Measurements from ENCODE around the gene RBM44.
"Not testable (repeated sequence)": the region's sequence is repeated elsewhere in the genome, so short reads cannot be mapped to it uniquely, and the experiment has no call there.

The RBM44 gene

DNA sequence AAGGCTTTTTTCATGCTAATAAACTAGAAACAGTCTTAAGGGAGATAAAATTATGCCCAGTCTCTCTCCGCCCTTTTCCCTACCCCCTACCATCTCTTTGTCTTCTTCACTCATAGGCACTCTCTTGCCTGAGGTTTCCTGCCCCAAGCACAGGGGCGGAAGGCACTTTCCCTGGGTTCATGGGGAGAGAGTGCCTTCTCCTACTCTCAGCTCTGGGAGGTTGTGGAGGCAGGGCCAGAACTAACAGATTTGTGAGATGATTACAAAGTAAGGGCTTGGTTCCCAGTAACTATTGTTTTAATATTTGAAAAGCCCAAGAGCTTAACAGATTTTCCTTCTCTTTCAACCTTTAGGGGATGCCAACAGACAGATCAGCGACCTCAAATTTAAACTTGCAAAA, 26.1 kb upstream of the RBM44 start:
- Histone ChIP-seq H3K9me3 (replicated peaks in 1 of 11) (peaks cover 0 to 20% (median 17%) of the 10 kb centered on the region in 11 experiments; a peak in 17 of 22 replicates), H4K20me1 (peaks cover 10 to 43% (median 25%) of the 10 kb centered on the region in 11 experiments; a peak in 16 of 22 replicates), H3K27ac (no peak overlapping the region), H3K4me3 (no peak overlapping the region), H3K27me3 (no peaks in the 10 kb centered on the region), H3K4me2 (no peak overlapping the region), H3K36me3 (peaks cover 76 to 96% (median 92%) of the 10 kb centered on the region in 11 experiments), H3K9ac (0 out of 22 replicates have a peak overlapping the region, but pooled peaks of 1 of the 11 experiments have one; percentile 1), H3K4me1 (no peaks in the 10 kb centered on the region)
- TF ChIP-seq Cebpa-rat (IDR thresholded peaks at IDR 0.05): no peak

DNA sequence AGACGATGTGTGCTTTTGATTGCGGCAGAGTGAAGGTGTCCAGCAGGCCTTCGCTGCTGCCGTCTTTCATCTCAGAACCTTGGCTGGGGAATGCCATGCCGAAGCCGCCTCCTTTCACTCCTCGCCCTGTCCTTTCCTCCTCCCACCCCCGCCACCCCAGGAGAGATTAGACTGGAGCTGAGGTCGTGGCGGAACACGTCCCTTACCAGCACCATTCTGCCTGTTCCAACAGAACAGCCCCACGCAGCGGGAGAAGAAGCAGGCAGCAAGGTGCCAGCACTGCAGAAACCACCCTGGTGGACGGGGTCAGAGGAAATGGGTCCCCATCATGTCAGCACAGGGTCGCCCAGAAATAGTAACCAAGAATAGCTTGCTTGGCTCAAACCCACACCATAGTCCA, 24.8 kb upstream of the RBM44 start:
- Histone ChIP-seq H3K4me2 (no peak overlapping the region), H3K27ac (no peak overlapping the region), H3K36me3 (peaks cover 87 to 100% (median 97%) of the 10 kb centered on the region in 11 experiments), H3K4me3 (no peak overlapping the region), H3K9me3 (replicated peaks in 1 of 11) (peaks cover 0 to 28% (median 20%) of the 10 kb centered on the region in 11 experiments; a peak in 17 of 22 replicates), H3K27me3 (no peaks in the 10 kb centered on the region), H3K4me1 (peaks cover 1 to 11% (median 9%) of the 10 kb centered on the region in 10 experiments), H4K20me1 (peaks cover 16 to 54% (median 33%) of the 10 kb centered on the region in 11 experiments; a peak in 20 of 22 replicates), H3K9ac (no peak overlapping the region)
- TF ChIP-seq Cebpa-rat (IDR thresholded peaks at IDR 0.05): no peak

DNA sequence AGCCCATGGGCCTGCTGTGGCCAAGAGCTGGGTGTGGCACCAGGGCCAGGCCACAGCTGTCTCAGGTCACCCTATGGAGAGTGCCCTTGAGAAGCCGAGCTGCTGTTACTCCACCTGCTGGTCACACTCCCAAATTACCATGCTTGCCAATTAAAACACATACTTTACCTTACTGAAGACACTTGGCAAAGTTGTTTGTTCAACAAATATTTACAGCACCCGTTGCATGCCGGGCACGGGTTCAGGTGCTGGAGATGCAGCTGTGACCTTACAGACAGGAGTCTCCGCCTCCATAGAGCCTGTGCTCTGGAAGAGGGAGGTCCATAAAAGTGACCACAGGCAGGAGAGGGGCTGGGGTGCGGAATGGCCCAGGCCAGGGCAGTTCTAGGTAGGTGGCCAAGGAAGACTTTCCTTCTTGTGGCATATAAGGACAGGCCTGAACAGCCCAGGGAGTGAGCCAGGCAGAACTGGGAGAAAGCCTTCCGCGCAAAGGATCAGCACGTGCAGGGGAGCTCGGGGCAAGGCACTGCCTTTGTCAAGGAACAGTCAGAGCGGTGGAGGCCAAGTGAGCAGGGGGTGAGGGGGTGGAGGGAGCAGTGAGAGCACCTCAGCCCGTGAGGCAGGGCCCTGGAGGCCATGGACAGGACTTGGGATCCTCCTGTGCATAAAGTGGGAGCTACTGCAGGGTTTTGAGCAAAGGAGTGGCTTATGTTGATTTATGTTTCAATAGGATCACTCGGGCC, 23.6 kb upstream of the RBM44 start:
- peaks cover 23 to 54% (median 33%) of the 10 kb centered on the region in 11 experiments; a peak in 20 of 22 replicates for H4K20me1 ChIP-seq
- H3K27ac ChIP-seq: no peak overlapping the region
- no peak overlapping the region for H3K9ac ChIP-seq
- H3K4me1 ChIP-seq: peaks cover 11 to 23% (median 20%) of the 10 kb centered on the region in 10 experiments
- H3K4me3 ChIP-seq: no peak overlapping the region
- no peak overlapping the region for H3K4me2 ChIP-seq
- peaks cover 75 to 100% (median 92%) of the 10 kb centered on the region in 11 experiments for H3K36me3 ChIP-seq
- no peak for TF ChIP-seq Cebpa-rat (IDR thresholded peaks at IDR 0.05)
- no peaks in the 10 kb centered on the region for H3K27me3 ChIP-seq
- H3K9me3 ChIP-seq (replicated peaks in 1 of 11): peaks cover 0 to 28% (median 20%) of the 10 kb centered on the region in 11 experiments; a peak in 17 of 22 replicates

DNA sequence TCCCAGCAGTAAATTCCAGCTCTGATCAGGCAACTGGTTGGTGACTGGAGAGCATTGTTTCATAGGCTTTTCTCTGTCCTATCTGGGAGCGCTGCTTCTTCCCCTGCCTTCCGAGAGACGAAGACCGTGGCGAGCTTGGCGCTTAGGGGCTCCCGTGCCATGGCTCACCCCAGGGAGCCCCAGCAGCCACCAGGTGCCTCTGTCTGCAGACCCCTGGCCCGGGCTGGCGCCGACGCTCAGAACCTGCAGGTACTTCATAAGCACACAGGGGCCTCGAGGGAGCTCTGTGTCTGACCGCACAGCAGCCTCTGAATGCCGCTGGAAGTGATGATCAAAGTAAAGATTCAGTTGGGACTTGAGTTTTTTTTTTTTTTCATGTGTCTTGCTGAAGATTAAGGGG, 19.1 kb upstream of the RBM44 start:
- peaks cover 10 to 54% (median 45%) of the 10 kb centered on the region in 11 experiments for H3K9me3 ChIP-seq (replicated peaks in 1 of 11)
- peaks cover 71 to 87% (median 82%) of the 10 kb centered on the region in 11 experiments for H3K36me3 ChIP-seq
- H3K9ac ChIP-seq: peak overlapping the region in 6 of 11 experiments; percentile 3 to 40 (median 32); a peak in 5 of 22 replicates
- no peak for TF ChIP-seq Cebpa-rat (IDR thresholded peaks at IDR 0.05)
- peak overlapping the region; percentile 8 to 86 (median 75) for H3K4me2 ChIP-seq
- H3K4me1 ChIP-seq: peaks cover 11 to 32% (median 29%) of the 10 kb centered on the region in 10 experiments
- H3K27ac ChIP-seq: peak overlapping the region in 3 of 11 experiments; percentile 10 to 31 (median 11); a peak in 3 of 22 replicates
- H4K20me1 ChIP-seq: peaks cover 21 to 59% (median 34%) of the 10 kb centered on the region in 11 experiments; a peak in 20 of 22 replicates
- H3K4me3 ChIP-seq: no peak overlapping the region; a peak in 1 of 20 replicates
- no peaks in the 10 kb centered on the region for H3K27me3 ChIP-seq

DNA sequence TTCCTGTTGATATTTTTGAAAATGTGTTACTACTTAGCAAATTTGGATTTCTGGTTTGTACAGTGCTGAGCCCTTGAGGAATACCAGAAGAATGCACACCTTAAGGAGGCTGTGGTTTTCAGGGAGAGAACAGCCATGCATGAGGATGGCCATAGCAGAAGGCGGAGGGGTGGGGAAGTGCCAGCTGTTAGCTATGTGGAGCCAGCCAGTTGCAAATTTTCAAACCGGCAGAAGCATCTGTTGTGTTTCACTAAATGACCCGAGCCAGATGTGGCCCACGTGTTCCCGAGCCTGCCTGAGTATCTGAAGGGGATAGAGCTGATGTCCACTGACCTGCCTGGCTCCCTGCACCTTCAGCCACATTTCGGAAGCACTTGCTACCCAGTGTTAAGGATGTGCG, 16.4 kb upstream of the RBM44 start:
- Histone ChIP-seq H3K36me3 (peaks cover 70 to 85% (median 80%) of the 10 kb centered on the region in 11 experiments), H4K20me1 (peaks cover 16 to 38% (median 26%) of the 10 kb centered on the region in 11 experiments; a peak in 20 of 22 replicates)
- no peak for TF ChIP-seq Cebpa-rat (IDR thresholded peaks at IDR 0.05)

DNA sequence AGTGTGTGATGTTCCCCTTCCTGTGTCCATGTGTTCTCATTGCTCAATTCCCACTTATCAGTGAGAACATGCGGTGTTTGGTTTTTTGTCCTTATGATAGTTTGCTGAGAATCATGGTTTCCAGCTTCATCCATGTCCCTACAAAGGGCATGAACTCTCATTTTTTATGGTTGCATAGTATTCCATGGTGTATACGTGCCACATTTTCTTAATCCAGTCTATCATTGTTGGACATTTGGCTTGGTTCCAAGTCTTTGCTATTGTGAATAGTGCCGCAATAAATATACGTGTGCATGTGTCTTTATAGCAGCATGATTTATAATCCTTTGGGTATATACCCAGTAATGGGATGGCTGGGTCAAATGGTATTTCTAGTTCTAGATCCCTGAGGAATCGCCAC, 14.9 kb upstream of the RBM44 start:
- H3K4me3 ChIP-seq: not testable (repeated sequence)

More for the DNA sequence above, 16.4 kb upstream of the RBM44 start:
- H3K9me3 ChIP-seq (replicated peaks in 1 of 11): peaks cover 36 to 66% (median 57%) of the 10 kb centered on the region in 11 experiments
- no peak overlapping the region for H3K27ac ChIP-seq
- no peak overlapping the region for H3K9ac ChIP-seq
- H3K4me1 ChIP-seq: peaks cover 11 to 32% (median 29%) of the 10 kb centered on the region in 10 experiments
- H3K4me2 ChIP-seq: no peak overlapping the region
- no peaks in the 10 kb centered on the region for H3K27me3 ChIP-seq
- H3K4me3 ChIP-seq: no peak overlapping the region; a peak in 1 of 20 replicates

DNA sequence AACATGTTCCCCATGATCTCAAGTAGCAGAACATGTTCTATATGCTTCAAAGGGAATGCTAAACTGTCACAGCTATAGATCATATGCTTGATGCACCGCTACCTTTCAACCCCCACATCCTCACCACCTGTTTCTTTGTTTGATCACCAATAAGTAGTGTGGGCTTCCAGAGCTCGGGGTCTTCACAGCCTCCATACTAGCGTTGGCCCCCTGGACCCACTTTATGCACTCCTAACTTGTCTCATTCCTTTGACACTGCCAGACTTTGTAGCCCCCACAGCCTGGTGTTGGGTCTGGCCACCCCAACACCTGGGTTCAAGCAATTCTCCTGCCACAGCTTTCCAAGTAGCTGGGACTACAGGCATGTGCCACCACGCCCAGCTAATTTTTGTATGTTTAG, 11.6 kb upstream of the RBM44 start:
- TF ChIP-seq Cebpa-rat (IDR thresholded peaks at IDR 0.05): no peak
- Histone ChIP-seq H3K9ac (no peak overlapping the region), H3K9me3 (replicated peaks in 1 of 11) (peaks cover 37 to 45% (median 42%) of the 10 kb centered on the region in 11 experiments), H3K27me3 (no peaks in the 10 kb centered on the region), H3K4me1 (no peaks in the 10 kb centered on the region), H3K4me3 (no peak overlapping the region), H3K4me2 (no peak overlapping the region), H3K36me3 (peaks cover 38 to 62% (median 43%) of the 10 kb centered on the region in 11 experiments), H4K20me1 (no peaks in the 10 kb centered on the region), H3K27ac (no peak overlapping the region)

More for the DNA sequence above, 14.9 kb upstream of the RBM44 start:
- not testable (repeated sequence) for H3K27ac ChIP-seq, H3K9ac ChIP-seq, H3K27me3 ChIP-seq, H3K4me2 ChIP-seq
- H3K9me3 ChIP-seq (replicated peaks in 1 of 11): peaks cover 39 to 58% (median 51%) of the 10 kb centered on the region in 11 experiments
- H3K4me1 ChIP-seq: peaks cover 10 to 24% (median 22%) of the 10 kb centered on the region in 10 experiments
- peaks cover 5 to 26% (median 13%) of the 10 kb centered on the region in 11 experiments; a peak in 19 of 22 replicates for H4K20me1 ChIP-seq
- peaks cover 57 to 83% (median 70%) of the 10 kb centered on the region in 11 experiments for H3K36me3 ChIP-seq

DNA sequence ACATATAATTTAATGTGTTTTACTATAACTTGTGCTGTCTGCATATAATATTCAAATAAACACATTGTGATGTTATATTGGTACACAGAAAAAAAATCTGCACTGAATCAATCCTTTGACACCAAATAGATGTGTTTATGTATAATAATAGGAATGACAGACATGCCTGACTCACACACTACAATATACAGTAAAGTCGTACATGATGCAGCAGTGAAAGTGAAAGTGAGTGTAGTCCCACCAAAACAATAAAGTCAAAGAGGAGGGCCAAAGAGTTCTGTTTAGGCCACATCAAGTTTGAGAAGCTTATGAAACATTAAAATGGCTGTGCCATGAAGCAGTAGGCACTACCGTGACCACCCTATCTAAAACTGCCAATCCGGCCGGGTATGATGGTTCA, 8.2 kb upstream of the RBM44 start:
- Histone ChIP-seq H3K9me3 (replicated peaks in 1 of 11) (peaks cover 18 to 21% (median 20%) of the 10 kb centered on the region in 11 experiments), H3K9ac (no peak overlapping the region), H3K4me3 (no peak overlapping the region), H4K20me1 (no peaks in the 10 kb centered on the region), H3K27ac (no peak overlapping the region), H3K4me2 (no peak overlapping the region), H3K27me3 (no peaks in the 10 kb centered on the region), H3K4me1 (no peaks in the 10 kb centered on the region), H3K36me3 (peaks cover 17 to 45% (median 21%) of the 10 kb centered on the region in 11 experiments)
- TF ChIP-seq Cebpa-rat (IDR thresholded peaks at IDR 0.05): no peak

DNA sequence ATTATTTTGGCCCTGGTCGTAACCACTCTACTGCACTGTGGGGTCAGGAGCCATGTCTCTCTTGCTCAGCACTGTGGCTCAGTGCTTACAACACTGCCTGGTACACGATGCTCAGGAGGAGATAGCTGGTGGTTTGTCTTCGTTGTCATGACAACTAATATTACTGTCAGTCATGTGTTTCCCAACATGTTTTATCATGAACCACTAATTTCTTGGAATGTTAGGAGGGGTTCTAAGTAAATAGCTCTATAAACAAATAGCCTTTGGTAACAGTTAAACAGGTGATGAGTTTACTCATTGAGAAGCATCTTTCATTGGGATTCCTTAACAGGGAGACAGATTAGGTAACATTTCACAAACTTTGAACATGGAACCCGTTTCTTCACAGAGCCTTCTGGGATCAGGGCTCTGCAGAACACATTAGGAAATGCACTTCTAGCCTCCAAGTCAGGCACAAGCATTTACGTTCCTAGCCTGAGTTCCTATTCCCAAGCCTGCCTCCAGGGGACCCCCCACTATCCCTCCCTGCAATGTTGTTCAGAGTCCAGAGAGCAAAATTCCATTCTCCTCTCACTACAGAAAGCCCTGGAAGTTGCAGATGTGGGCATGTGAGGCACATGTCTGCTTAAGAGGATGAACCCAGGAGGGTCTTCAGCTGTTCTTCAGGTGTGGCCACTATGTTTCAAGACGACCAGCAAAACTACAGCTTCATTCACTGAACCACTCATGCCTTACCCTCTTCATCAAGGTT, 6.4 kb upstream of the RBM44 start:
- Histone ChIP-seq H3K27me3 (no peaks in the 10 kb centered on the region), H3K4me3 (no peak overlapping the region), H3K36me3 (peaks cover 2 to 29% (median 5%) of the 10 kb centered on the region in 11 experiments; a peak in 19 of 22 replicates), H3K27ac (no peak overlapping the region), H3K9ac (no peak overlapping the region), H4K20me1 (no peaks in the 10 kb centered on the region), H3K9me3 (replicated peaks in 1 of 11) (peaks cover 2 to 7% (median 3%) of the 10 kb centered on the region in 11 experiments), H3K4me1 (no peaks in the 10 kb centered on the region), H3K4me2 (no peak overlapping the region)
- TF ChIP-seq Cebpa-rat (IDR thresholded peaks at IDR 0.05): no peak
